ENCODE measurements around the gene NOTCH2NLA.
"Not testable (repeated sequence)": the region's sequence is repeated elsewhere in the genome, so short reads cannot be mapped to it uniquely, and the experiment has no call there.

Gene NOTCH2NLA

GRCh38 chr1:146228710-146229477 is at the start of gene NOTCH2NLA:
NOTCH2NLA (minus strand) TSS chr1:146229021; CDS start chr1:146189337, 39,684 bp downstream.
- H3K36me3 Mint-ChIP-seq, H3K27me3 Mint-ChIP-seq, H3K27ac Mint-ChIP-seq, H3K9me3 Mint-ChIP-seq, H3K4me1 Mint-ChIP-seq: not testable (repeated sequence)
- peak; percentile 65 for ATAC-seq (ENCODE audit: low read depth)
- DNase-seq (ENCODE audit: low spot score in 2 of 2) = peak; percentile 58 to 69
- H3K4me3 Mint-ChIP-seq = peak within 1 kb of the TSS; percentile 82

- not testable (repeated sequence) for H3K9me3 Mint-ChIP-seq; H3K36me3 Mint-ChIP-seq; H3K4me3 Mint-ChIP-seq; H3K4me1 Mint-ChIP-seq; H3K27me3 Mint-ChIP-seq; H3K27ac Mint-ChIP-seq; DNase-seq (ENCODE audit: low spot score in 2 of 2)
- ATAC-seq (ENCODE audit: low read depth) = peak; percentile 83
Measured at GRCh38 chr1:146278346-146278745, 49.5 kb upstream of the NOTCH2NLA start.

GRCh38 chr1:146277087-146277486 is 48.3 kb upstream of the NOTCH2NLA start:
- not testable (repeated sequence) for H3K9me3 Mint-ChIP-seq; H3K4me3 Mint-ChIP-seq; H3K36me3 Mint-ChIP-seq; H3K27me3 Mint-ChIP-seq; H3K27ac Mint-ChIP-seq; ATAC-seq (ENCODE audit: low read depth); DNase-seq (ENCODE audit: low spot score in 2 of 2); H3K4me1 Mint-ChIP-seq

DNA sequence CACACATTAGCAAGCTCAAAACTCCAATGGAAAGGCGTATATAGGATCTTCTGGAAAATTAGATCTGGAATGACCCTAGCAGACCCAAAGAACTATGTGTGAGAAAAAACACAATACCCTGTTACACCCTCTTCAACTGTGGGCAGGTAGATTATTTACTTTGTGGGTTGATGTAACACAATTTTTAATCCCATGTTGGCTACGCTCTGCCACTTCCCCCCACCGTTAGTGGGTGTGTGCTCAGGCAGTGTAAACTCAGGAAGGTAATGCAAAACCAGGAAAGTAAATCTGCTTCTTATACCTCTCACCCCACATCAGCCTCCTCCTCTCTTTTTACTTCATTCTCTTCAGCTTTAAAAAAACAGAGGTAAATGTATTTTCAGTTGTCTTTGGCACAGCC is 45.3 kb upstream of the NOTCH2NLA start:
- H3K4me3 Mint-ChIP-seq; ATAC-seq (ENCODE audit: low read depth); DNase-seq (ENCODE audit: low spot score in 2 of 2); H3K27me3 Mint-ChIP-seq; H3K9me3 Mint-ChIP-seq; H3K27ac Mint-ChIP-seq; H3K36me3 Mint-ChIP-seq; H3K4me1 Mint-ChIP-seq: not testable (repeated sequence)

- not testable (repeated sequence) for H3K27ac Mint-ChIP-seq; H3K4me3 Mint-ChIP-seq; H3K4me1 Mint-ChIP-seq; H3K9me3 Mint-ChIP-seq; H3K36me3 Mint-ChIP-seq; H3K27me3 Mint-ChIP-seq; DNase-seq (ENCODE audit: low spot score in 2 of 2); ATAC-seq (ENCODE audit: low read depth)
Measured at GRCh38 chr1:146273194-146273593, 44.4 kb upstream of the NOTCH2NLA start.

DNA sequence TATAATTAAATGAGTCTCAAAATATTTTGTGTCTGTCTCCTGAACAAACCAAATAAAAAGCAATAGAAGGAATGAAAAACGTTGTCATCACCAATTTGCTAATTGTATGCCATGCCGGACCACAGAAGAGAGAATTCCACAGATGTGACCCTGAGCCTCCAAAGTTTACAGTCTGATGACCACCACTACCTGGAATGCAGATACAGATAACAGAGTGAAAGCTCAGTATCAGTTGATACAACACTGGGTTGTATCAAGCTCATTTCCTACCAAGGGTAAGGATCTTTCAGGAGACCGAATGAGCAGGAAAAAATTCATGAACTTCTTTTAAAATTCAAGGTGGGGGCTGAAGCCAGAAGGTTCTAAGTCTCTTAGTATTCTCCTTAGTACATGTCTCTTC is 43.9 kb upstream of the NOTCH2NLA start:
- H3K9me3 Mint-ChIP-seq; H3K27ac Mint-ChIP-seq; H3K27me3 Mint-ChIP-seq; H3K36me3 Mint-ChIP-seq; H3K4me1 Mint-ChIP-seq; H3K4me3 Mint-ChIP-seq; DNase-seq (ENCODE audit: low spot score in 2 of 2); ATAC-seq (ENCODE audit: low read depth): not testable (repeated sequence)

- H3K4me1 Mint-ChIP-seq; DNase-seq (ENCODE audit: low spot score in 2 of 2); H3K27me3 Mint-ChIP-seq; H3K4me3 Mint-ChIP-seq; H3K9me3 Mint-ChIP-seq; H3K36me3 Mint-ChIP-seq; H3K27ac Mint-ChIP-seq: not testable (repeated sequence)
- peak; percentile 84 for ATAC-seq (ENCODE audit: low read depth)
Measured at GRCh38 chr1:146271977-146272376, 43.2 kb upstream of the NOTCH2NLA start.

GRCh38 chr1:146270129-146270528 is 41.3 kb upstream of the NOTCH2NLA start:
- H3K27me3 Mint-ChIP-seq; H3K9me3 Mint-ChIP-seq; H3K4me3 Mint-ChIP-seq; H3K27ac Mint-ChIP-seq; H3K36me3 Mint-ChIP-seq; DNase-seq (ENCODE audit: low spot score in 2 of 2); H3K4me1 Mint-ChIP-seq: not testable (repeated sequence)
- ATAC-seq (ENCODE audit: low read depth) = peak; percentile 75

GRCh38 chr1:146266179-146266748 is 37.4 kb upstream of the NOTCH2NLA start:
- not testable (repeated sequence) for H3K4me1 Mint-ChIP-seq; H3K36me3 Mint-ChIP-seq; DNase-seq (ENCODE audit: low spot score in 2 of 2); H3K9me3 Mint-ChIP-seq; ATAC-seq (ENCODE audit: low read depth); H3K4me3 Mint-ChIP-seq; H3K27me3 Mint-ChIP-seq; H3K27ac Mint-ChIP-seq

DNA sequence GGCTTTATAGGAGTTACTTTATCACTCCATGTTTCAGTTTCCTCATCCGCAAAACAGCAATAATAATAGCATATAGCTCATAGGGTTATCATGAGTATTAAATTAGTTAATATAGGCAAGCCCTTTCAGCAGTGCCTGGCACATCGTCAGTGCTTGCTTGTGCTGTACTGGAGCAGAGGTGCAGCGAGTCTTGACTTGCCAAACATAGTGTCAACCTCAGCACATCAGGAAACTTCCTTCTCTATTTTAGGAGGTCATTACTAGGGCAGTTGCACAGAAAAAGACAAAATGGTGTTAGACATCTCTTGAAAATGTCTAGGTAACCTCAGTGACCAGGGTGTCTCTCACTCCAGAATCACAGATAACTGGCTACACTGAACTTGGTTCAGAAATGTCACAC is 35.9 kb upstream of the NOTCH2NLA start:
- not testable (repeated sequence) for H3K9me3 Mint-ChIP-seq; DNase-seq (ENCODE audit: low spot score in 2 of 2); H3K27ac Mint-ChIP-seq; H3K36me3 Mint-ChIP-seq; H3K4me3 Mint-ChIP-seq; H3K27me3 Mint-ChIP-seq; H3K4me1 Mint-ChIP-seq
- ATAC-seq (ENCODE audit: low read depth) = peak; percentile 47

DNA sequence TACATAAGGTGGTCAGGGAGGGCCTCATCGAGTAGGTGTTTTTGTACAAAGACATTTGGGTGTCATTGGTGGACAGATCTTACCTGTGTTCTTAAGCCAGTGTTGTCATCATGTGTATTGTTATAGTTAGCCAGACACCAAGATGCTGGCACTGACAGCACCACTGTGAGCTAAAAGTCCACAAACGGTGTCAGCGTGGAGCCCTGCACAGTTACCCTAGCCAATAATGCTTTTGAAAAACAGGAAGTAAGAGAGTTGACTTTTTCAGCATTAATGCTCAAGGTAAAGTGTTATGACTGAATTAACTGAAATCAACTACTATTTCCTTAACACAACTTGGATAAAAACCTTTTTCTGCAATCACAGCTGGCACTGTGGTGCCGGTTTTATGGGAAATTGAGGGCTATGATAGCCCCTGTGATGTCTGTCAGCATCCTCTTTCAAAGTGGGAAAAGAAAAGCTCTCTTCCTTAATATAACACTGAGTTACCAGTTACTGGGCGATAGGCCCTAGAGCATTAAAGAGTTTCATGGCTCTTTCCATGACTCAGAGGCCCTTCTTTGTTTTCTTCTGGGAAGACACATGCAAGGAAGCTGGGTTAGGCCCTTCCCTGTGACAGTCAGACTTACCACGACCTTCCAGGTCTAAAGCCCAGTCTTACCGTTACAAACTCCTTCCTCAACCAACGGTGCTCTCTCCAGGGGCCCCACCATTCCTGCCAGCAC is 31.3 kb upstream of the NOTCH2NLA start:
- not testable (repeated sequence) for H3K36me3 Mint-ChIP-seq; H3K9me3 Mint-ChIP-seq; H3K27ac Mint-ChIP-seq; H3K4me3 Mint-ChIP-seq; H3K4me1 Mint-ChIP-seq; DNase-seq (ENCODE audit: low spot score in 2 of 2); H3K27me3 Mint-ChIP-seq
- peak; percentile 86 for ATAC-seq (ENCODE audit: low read depth)

GRCh38 chr1:146257992-146258552 is 29.3 kb upstream of the NOTCH2NLA start:
- H3K9me3 Mint-ChIP-seq; ATAC-seq (ENCODE audit: low read depth); DNase-seq (ENCODE audit: low spot score in 2 of 2); H3K4me3 Mint-ChIP-seq; H3K36me3 Mint-ChIP-seq; H3K27me3 Mint-ChIP-seq; H3K27ac Mint-ChIP-seq; H3K4me1 Mint-ChIP-seq: not testable (repeated sequence)

DNA sequence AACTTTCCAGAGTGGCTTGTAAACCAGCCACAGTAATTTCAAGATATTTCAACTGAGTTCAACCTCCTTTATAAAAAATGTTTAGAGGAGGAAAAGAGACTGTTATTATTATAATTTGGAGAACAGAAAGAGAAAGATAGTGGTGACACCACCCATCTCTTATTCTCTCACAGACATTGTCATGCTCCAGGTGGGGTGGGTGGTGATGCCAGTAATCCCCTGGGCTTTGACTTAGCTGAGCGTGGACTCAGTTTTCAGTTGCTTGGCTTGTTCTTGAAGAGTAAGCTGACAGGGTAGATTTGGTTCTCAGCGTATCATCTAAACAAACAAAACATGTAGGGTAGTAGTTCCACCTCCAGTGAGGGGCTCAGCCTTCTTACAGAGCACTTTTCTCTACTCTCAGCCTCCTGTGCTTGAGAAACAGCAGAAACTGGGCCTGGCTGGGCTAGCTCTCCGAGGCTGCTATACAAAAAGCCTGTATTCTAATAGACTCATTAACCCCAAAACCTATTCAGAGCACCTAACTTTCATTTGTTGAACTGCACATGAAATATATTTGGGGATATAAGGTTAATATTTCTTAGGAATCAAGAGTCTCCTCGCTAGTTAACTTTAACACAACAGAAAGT is 25.9 kb upstream of the NOTCH2NLA start:
- H3K36me3 Mint-ChIP-seq, H3K4me3 Mint-ChIP-seq: not testable (repeated sequence)
- peak; percentile 100 for ATAC-seq (ENCODE audit: low read depth)

DNA sequence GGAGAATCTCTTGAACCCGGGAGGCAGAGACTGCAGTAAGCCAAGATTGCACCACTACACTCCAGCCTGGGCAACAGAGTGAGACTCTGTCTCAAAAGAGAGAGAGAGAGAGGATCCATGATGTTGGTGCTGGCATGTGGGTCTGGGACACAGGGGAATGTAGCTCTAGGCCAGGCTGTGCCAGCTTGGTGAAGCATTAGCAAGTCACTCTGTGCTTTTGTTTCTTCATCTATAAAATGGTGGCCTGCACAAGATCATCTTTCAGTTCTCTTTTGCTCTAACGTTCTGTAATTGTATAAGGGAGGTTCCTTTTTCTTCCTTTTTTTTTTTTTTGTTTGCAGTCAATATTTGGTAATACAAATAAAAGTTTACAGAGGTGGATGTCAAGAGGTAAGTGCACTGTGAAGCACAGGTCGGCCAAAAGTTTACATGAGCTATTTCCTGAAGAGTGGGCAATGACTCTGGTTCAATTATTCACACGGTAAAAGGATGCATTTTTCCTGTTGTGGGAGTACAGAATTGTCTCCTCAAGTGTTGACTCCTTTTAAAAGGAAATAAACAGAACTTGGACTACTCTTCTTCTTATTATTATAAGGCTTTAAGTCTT is 24.5 kb upstream of the NOTCH2NLA start:
- H3K9me3 Mint-ChIP-seq; ATAC-seq (ENCODE audit: low read depth); H3K27me3 Mint-ChIP-seq; H3K36me3 Mint-ChIP-seq; H3K27ac Mint-ChIP-seq; H3K4me1 Mint-ChIP-seq; H3K4me3 Mint-ChIP-seq; DNase-seq (ENCODE audit: low spot score in 2 of 2): not testable (repeated sequence)

More for the DNA sequence above, 25.9 kb upstream of the NOTCH2NLA start:
- H3K4me1 Mint-ChIP-seq; H3K27ac Mint-ChIP-seq; DNase-seq (ENCODE audit: low spot score in 2 of 2); H3K27me3 Mint-ChIP-seq; H3K9me3 Mint-ChIP-seq: not testable (repeated sequence)
